Measurements from ENCODE around the gene ZDHHC9.

Gene ZDHHC9

DNA sequence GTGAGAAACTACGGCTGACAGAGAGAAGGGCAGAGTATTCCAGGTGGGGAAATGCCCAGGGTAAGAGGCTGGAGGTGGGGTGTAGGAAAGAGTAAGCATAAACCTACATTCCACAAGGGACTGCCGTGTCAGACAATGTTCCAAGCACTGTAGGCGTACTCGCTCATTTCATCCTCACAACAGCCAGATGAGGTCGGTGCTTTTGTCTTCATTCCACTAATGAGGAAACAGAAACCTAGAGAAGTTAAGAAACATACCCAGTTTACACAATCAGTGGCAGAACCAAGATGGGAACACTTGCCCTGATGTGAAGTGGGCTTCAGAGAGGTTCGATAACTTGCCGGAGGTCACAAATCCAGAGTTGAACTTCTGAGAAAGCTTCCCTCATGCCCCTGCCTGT lies 59.3 kb downstream of the ZDHHC9 start:
- no peak for DNase-seq

DNA sequence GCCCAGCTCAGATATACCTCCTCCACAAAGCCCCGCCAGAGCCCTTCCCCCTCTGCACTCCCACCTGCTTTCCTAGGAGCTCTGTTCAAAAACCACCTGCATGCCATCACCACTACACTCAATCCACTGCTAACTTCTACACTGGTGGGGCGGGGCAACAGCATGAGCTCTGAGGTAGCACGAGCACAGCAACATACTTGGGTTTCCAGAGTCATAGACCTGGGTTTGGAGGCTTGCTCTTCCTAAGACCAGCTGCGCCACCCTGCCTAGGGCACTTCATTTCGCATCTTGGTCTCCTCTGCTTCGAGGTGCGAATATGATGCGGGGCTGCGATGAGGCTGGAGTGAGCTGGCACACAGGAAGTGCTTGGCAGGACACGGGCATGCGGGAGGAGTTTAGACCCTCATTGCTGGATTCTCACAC lies 60.4 kb downstream of the ZDHHC9 start:
- no peak for DNase-seq

DNA sequence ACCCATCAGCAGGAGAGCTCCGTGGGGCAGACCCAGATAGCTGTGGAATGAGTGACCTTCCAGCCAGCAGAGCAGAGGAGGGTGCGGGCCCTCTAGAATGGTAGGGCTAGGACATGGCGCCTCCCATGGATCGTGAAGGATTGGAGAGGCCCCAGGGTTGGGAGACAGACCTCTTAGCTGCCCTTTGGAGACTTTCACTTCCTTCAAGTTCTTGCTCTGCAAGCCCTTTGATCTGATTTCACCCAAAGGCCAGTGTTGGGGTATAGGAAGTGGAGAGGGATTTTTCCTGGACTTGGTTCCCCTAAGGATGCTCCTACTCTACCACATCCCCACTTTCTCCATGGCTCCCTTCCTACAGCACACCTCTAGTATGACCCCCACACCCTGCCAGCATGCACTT lies 61.0 kb downstream of the ZDHHC9 start:
- DNase-seq = no peak

DNA sequence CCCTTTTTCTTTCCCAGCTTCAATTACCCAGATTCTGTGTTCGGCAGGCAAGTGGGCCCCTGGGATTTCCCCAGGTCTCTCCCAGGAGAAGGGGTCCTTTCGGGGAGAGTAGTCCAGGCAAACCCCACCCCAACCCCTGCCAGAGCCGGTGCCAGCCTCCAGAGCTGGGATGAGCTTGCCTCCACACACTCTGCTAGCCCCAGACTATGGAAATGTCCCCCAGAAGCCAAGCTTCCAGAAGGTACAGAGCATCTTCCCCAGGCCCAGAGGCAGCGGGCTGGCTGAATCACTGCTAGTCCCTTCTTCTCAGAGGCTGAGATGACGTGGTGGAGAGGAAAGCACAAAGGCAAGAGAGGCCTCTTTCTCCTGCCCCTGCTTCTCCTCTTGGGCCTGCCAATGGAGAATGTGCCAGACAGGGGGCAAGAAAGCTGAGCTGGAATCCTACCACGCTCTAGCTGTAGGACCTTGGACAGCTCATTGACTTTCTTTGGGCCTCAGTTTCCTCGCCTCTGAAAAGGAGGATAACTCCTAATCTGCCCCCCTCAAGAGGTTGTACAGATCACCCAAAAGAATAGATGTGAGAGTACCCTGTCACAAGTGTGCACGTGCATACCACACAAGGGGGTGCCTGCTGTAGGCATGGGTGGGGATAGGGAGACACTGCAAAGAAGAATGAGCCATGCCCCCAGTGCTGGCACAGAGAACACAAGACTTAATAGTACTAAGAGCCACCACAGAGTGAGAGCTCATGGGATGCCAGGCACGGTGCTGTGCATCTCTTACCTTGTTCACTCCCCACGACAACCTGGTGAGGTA lies 61.8 kb downstream of the ZDHHC9 start:
- DNase-seq = no peak

DNA sequence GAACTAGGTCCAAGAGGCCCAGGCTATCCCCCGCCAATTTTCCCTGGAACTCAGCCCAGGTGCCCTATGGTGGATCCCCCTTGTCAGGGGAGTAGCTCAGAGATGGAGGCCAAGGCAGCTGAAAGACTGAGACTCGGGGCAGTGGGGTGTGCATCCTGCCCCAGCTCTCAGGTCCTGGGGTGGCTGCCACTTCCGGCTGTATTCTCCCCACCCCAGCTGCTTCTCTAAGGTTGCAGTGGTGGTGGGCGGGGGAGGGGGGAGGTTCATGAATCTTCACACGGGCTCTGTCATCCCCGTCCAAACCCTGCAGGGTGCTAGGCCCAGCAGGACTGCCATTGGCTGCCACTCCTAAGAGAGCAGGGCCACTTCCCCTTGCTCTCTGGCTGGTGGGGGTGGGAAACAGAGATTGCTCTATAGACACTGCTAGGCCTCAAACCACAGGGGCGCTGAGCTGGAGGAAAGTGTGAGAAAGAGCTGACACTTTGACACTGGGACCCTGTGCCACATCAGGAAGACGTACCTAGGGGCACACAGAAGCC lies 62.5 kb downstream of the ZDHHC9 start:
- DNase-seq = no peak

DNA sequence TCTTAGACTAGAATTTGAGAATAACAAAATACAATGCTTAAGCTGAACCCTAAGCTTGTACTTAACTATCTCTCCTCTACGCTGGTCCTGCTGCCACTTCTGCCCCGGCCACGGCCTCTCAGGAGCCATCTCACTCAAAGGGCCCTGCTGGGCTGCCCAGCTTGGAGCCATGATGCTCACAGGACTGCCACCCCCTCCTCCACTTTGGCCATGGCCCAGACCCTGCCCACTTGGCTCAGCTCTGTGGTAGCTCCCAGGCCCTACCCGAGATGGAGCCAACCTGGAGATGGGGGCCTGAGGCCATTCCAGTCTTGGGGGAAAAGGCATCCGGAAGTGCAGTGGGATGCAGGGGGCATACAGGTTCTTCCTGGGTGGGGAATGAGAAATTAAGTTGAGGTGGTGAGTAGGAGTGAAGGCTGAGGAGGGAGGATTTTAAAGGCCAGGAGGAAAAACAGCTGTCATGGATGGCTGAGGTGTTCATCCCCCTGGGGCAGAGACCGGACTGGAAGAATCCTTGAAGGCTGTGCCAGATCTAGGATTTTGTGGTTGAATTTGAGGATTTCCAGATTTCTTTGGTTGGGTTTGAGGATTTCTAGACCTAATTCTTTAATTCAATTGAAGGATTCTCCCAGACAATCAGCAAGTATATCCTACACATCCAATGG lies 63.1 kb downstream of the ZDHHC9 start:
- DNase-seq = no peak

DNA sequence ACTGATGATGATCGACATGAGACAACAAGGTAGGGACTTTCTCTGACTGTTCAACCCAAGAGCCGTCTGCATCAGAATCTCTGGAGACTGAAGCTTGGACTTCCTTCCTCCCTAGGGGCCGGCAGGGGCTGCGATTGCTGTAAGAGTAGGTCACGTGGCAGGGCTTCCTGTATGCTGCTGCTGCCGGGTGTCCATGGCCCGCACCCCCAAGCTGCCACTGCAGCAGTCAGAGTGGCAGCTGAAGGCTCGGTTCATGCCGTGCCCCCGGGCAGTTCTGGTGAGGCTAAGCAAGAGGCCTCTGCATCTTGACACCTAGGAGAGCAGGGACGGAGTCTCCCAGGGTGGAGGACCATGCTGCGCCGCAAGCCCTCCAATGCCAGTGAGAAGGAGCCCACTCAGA lies 63.9 kb downstream of the ZDHHC9 start, which contains the start of gene SASH3:
Gene SASH3, plus strand, starts transcription at position 203 of the 400 bp plus-strand sequence. Its CDS starts 149 bp downstream, at position 352.
- DNase-seq = no peak

DNA sequence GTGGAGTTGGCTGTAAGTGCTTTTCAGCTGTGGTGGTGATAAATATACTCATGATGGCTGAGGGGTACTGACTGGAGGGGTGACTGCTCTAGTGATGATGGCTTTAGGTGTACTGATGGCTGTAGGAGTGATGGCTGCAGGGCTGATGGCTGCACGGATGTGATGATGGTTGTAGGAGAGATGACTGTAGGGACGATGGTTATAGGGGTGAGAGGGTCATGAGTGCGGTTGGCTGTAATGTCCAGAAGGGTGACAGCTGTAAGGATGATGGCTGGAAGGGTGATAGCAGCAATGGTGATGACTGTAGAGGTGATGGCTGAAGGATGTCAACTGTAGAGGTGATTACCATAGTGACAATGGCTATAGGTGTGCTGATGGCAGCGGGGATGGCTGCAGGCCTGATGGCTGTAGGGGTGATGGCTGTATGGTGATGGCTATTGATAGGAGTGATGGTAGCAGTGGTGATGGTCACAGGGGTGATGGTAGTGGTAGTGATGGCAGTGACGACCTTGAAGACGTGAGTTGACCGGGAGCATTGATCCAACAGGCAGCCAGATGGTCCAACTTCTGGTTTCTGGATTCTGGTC lies 64.5 kb downstream of the ZDHHC9 start:
- DNase-seq = no peak

DNA sequence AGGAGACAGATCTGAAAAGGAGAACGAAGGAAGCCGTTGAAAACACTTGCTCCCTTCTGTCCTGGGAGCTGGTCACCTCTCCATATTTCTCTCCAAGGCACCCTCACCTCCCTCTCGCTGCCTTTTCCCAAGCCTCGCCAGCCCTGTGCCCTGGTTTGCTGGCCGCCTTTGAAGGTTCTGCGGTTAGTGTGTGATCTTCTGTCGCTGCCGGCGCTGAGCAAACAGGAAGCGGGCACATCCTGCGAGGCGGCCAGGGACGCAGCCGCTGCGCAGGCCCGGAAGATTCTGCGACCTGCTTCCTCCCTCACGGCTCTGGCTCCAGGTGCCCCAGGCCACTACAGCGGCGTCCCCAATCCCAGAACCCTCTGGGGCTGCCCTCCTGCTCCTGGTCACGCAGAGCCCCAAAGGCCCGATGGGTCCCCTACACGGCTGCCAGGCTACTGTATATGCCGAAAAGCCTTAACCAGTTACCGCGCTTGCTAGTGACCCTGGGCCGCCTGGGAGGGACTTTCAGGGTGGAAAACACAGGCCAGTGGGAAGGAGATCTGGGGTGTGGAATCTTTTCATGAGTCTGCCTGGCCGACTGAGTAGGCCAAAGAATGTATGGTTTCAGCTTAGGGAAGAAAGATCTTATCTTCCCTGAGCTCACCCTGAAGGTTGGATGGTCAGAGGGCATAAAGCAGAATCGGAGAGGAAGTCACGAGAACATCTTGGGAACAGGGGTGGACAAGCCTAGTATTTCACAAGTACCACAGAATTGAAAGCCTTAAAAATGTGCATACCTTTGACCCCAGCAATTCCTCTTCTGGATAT lies 66.3 kb downstream of the ZDHHC9 start:
- no peak for DNase-seq

DNA sequence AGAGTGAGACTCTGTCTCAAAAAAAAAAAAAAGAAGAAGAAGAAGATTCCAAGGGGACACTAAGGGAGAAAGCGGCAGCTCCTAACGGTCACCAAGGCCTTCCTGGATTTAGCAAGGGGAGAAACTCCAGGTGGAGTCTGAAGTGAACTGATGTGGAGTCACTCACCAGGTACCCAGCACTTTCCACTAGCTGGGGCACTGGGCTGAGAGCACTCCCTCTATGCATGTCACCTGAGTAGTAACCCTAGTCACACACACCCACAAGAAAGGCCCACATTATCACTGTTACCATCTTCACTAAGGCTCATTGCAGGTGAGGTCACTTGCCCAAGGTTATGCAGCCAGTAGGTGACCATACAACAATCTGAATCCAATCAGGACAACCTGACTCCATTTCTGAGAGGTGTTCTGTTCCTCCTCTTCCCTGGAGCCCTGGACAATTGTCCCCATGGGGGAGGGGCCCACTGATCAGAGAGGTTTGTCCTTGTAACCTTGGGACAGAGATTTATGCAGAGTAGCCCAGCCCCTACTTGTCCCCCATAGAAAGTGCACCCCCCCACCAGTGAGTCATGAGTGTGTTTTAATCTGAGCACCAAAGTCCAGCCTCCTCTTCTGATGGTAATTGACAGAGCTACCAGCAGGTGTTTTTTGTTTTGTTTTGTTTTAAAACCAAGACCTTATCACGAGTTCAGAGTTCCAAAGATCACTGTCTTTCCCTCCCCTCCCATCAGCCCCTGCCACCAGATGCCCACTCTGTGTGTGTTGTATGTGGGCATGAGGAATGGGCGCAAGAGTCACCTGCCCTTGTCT lies 69.8 kb downstream of the ZDHHC9 start:
- no peak for DNase-seq

DNA sequence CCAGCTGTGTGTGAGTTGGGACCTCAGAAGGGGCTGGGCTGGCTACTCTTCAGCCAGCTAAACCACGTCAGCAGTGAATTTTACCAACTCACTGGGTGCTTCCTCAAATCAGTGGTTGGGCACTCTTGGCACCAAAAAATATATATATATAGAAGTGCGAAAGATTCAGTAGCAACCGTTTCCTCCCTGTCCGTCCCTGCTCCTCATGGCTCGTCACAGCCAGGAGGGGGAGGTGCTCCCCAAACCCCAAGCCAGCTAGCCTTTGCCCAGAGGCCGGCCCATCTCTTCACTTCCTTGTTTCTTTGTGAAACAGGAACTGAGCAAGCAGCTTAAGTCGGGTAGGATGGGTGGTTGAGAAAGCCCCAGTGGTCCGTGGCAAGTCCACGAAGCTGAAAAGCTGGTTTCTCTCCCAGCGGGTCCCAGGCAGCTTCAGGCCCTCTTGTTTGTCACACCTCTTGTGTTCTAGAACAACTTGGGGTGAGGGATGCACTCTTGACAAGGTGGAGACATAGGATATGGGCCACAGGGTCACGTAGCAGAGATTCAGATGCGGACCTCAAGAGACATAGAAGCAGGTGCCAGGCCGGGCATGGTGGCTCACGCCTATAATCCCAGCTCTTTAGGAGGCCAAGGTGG lies 70.8 kb downstream of the ZDHHC9 start:
- DNase-seq = no peak

DNA sequence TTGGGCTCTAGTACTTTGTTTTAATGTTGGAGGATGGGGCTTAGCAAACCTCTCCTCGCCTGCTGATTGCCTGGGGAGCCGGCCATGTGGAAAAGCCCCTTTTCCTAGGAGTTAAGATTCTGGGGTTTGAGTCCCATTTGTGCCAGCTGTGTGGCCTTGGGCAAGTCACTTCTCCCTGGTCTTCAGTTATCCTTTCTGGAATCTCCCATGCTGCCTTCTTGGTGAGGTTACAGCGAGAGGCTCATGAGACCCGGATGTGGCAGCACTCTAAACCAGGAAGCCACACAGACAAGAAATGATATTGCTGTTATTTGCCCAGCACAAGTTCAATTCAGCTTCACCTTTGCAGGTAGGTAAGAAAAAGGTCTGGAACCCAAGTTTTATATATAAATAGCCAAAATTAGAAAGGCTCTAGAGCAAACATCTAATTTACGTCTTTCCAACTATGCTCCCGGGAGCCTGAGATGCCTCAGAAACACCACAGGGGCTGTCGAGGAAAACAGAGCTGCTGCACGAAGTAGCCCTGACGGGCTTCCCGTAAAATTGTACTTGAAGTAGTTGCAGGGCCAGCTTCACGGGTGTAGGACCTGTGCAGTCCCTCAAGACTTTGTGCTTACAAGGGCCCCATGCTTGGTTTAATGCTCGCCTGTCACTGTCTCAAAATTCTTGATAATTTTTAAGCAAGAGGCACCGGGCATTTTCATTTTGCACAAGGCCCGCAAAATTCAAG lies 72.3 kb downstream of the ZDHHC9 start:
- DNase-seq = no peak

DNA sequence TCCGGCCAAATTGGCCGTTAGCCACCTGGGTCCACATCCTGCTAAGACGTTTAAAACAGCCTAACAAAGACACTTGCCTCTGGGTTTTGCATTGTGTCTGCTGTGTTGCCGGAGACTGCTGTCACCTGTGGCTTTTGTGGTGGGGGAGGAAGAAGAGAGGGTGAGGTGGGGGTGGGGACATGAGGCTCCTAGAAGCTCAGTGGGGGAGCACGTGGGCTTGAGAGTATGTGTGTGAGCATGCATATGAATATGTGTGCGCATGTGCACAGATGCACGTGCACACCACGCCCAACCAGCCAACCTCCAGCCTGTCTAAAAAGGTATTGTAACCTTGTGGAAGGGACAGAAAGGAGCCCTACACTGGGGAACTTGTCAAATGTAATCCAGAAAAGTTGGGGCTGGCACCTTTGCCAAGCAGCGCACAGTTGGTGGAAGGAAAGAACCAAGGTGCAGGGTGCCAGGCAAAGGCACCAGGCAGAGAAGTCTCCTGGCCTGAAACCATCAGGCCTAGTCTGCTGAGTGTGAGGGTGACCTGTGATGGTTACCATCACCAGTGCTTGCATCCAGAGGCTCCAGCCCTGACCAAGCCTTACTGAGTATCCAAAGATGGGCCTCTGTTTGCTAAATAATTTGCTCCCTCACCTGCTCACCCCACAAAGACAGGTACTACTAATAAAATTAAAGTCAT lies 74.1 kb downstream of the ZDHHC9 start:
- no peak for DNase-seq

DNA sequence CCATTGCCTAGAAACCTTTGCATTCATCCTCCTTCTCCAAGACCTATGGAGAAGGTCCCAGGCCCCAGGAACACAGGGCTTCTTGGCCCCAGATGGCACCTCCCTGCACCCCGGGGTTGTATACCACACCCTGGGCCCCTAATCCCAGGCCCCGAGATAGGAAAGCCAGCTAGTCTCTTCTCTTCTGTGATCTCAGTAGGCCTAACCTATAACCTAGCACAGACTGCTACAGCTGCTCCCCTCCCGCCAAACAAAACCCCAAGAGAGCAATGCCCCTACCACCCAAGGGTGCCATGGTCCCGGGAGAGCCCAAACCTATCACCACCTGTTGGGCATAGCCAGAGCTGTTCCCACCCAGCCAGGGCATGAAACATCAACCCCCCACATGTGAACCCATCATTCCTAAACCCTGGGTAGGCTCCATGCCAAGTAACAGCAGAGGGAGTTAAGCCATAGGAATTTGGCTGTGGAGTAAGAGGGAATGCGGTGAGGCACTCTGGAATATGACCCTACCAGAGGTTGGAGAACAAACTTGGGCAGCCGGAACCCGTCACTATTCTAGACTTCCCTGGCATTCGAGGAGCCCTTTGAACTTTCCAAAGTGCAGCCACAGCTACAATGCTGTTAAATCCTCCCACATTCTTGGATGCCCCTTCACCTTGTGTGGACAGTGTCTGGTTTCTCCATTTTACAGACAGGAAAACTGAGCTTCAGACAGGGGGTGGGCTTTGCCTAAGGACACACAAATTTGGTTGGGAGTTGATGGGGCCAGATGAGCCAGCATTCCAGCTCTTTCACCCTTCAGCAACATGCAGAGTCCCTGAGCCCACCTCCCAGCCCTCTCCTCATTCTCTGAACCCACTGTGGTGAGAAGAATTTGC lies 74.9 kb downstream of the ZDHHC9 start:
- DNase-seq = no peak

DNA sequence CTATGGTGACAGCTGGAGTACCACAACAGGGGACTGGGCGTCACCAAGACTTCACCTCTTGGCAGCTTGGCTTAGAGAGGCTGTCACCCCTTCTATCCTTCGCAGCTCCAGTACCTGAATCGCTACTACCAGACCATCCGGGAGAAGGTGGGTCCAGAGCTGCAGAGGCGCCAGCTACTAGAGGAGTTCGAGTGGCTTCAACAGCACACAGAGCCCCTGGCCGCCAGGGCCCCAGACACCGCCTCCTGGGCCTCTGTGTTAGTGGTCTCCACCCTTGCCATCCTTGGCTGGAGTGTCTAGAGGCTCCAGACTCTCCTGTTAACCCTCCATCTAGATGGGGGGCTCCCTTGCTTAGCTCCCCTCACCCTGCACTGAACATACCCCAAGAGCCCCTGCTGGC lies 75.5 kb downstream of the ZDHHC9 start:
- no peak for DNase-seq

DNA sequence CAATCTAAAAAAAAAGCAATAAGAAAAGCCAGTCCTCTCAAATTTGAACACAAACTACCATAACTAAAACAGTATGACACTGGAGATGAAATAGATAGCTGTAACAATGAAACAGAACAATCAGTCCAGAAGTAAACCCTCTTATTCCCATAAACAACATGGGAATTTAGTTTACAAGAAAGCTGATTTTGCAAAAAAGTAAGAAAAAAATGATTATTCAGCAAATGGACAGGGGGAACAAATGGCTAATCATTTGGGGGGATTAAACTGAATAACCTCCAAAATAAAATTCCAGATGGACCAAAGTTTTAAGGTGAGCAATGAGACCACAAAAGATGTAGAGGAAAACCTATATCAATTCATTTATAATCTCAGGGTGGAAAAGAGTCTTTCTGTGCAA lies 80.0 kb downstream of the ZDHHC9 start:
- no peak for DNase-seq

DNA sequence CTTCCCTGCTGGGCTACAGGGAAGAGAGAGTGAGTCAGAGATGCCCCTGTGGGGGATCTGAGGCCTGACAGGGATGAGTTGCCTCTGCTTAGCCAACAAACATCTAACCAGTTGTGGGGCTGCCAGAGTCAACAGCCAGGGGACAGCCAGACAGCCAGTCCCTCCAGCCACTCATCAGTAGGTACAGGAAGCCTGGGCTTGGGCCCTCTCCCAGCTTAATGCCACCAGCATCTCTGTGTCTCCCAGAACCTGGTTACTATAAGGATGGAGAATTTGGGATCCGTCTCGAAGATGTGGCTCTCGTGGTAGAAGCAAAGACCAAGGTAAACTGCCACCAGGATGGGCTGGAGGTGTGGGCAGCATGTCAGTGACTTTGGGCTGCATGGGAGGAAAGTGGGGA lies 81.2 kb downstream of the ZDHHC9 start:
- no peak for DNase-seq

DNA sequence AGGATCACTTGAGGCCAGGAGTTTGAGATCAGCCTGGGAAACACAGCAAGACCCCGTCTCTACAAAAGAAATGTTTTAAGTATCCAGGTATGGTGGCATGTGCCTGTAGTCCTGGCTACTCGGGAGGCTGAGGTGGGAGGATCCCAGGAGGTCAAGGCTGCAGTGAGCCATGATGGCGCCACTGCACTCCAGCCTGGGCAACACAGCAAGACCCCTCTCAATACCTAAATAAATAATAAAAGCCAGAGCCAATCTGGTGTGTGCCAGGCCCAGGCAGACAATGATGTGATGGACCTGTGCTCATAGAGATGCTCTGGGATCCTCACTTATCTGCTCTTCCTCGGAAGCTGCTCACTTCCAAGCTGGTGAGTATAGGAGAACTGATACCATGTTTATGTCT lies 82.1 kb downstream of the ZDHHC9 start:
- no peak for DNase-seq

DNA sequence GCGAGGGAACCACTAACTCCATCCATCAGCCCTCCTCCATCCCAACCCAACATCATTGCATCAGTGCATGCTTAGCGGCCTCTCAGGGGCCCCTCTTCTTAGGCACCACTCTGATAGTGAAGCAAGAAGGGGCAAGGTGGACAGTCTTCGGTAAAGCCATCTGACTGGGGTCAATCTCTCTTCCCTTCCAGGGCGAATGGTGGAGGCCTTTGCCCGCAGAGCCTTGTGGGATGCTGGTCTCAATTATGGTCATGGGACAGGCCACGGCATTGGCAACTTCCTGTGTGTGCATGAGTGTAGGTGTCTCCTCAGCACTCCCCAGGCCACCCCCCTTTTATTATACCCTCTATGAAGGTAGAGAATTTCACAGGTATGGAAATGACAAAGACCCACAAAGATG lies 82.7 kb downstream of the ZDHHC9 start:
- DNase-seq = no peak
